GM18520 (cell line): Measurements from ENCODE around the gene AGAP4.
"Not testable (repeated sequence)": the region's sequence is repeated elsewhere in the genome, so short reads cannot be mapped to it uniquely, and the experiment has no call there.

Source experiments
- ATAC-seq: cut with Tn5 transposase; IDR thresholded peaks from one replicate; pipeline ENCODE4 v1.9.1; 2021; ENCODE audit not compliant: unreplicated experiment

The AGAP4 gene

GRCh38 chr10:45790694-45791426 is 56.4 kb downstream of the AGAP4 start:
- not testable (repeated sequence) for ATAC-seq

- ATAC-seq = not testable (repeated sequence)
Observed at GRCh38 chr10:45789991-45790390, 57.3 kb downstream of the AGAP4 start.

- not testable (repeated sequence) for ATAC-seq
Observed at GRCh38 chr10:45787212-45787741, 60.0 kb downstream of the AGAP4 start.

- ATAC-seq = not testable (repeated sequence)
Observed at GRCh38 chr10:45786217-45786616, 61.1 kb downstream of the AGAP4 start.
